ENCODE measurements around the gene SPAM1.
A peak's percentile ranks its signal among the peaks of the same experiment; 100 is the strongest.

DNA sequence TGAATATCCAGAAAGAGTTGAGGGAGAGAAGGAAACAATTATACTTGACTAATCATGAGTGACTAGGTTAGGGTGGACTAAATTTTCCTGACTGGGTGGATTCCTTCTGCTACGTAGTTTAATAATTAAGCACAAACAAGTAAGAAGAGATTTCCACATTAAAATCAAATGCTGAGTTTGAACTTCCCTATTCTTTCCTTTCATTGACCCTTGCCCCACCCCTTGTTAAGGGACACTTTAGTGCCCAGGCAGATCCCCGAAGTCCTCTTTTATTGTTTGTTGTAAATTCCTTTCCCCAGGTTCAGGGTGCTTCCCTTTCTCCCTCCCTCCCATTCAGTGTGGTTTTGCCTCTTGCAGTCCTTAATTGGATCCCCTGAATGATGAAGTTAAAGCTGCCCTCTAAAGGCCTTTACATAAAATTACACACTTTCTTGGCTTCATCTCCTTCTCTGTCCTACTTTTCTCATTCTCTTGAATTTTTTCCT is 8.8 kb upstream of the SPAM1 start:
- TF ChIP-seq, protein P1, sequence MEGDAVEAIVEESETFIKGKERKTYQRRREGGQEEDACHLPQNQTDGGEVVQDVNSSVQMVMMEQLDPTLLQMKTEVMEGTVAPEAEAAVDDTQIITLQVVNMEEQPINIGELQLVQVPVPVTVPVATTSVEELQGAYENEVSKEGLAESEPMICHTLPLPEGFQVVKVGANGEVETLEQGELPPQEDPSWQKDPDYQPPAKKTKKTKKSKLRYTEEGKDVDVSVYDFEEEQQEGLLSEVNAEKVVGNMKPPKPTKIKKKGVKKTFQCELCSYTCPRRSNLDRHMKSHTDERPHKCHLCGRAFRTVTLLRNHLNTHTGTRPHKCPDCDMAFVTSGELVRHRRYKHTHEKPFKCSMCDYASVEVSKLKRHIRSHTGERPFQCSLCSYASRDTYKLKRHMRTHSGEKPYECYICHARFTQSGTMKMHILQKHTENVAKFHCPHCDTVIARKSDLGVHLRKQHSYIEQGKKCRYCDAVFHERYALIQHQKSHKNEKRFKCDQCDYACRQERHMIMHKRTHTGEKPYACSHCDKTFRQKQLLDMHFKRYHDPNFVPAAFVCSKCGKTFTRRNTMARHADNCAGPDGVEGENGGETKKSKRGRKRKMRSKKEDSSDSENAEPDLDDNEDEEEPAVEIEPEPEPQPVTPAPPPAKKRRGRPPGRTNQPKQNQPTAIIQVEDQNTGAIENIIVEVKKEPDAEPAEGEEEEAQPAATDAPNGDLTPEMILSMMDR (IDR thresholded peaks at IDR 0.05) = peak in 4 of 5 experiments; percentile 19 to 32 (median 26)
- TF ChIP-seq POLR2A (IDR thresholded peaks at IDR 0.05) (no peak), EP300 (IDR thresholded peaks at IDR 0.05; ENCODE audit: low read depth) (no peak), POLR2AphosphoS5 (IDR thresholded peaks at IDR 0.05) (no peak)

All from transverse colon (tissue), 4 donors.